ENCODE results near the gene BRCC3. TPM values are rescaled to one million over a fixed set of nuclear protein-coding genes. Genes with fewer than 3 reads are reported as not detected.

BRCC3 gene
- 16.3 TPM for polyA plus RNA-seq (2013, experiment 1 of 2; ENCODE audit: insufficient read length)
- polyA plus RNA-seq (2013, experiment 2 of 2; ENCODE audit: insufficient read length) = 10.2 TPM

GRCh38 chrX:155070975-155071693 is at the start of gene BRCC3, which contains the start of the genes CMC4 and MTCP1:
TSS of gene BRCC3 (plus strand) at chrX:155071508. CDS start at chrX:155071528, 20 bp downstream.
TSS of gene CMC4 (minus strand) at chrX:155071136. CDS start at chrX:155064023, 7,113 bp downstream.
TSS of gene MTCP1 (minus strand) at chrX:155071136. CDS start at chrX:155066010, 5,126 bp downstream.
- peak; percentile 78 for DNase-seq

GRCh38 chrX:155022585-155022984 is 48.7 kb upstream of the BRCC3 start, which contains the start of gene F8:
TSS of gene F8 (minus strand) at chrX:155022723. CDS start at chrX:155022552, 171 bp downstream.
- no peak for DNase-seq

- DNase-seq = no peak
These were observed 47.1 kb upstream of the BRCC3 start for GRCh38 chrX:155023907-155024833.

GRCh38 chrX:155026420-155026726 is 44.9 kb upstream of the BRCC3 start:
- no peak for DNase-seq

- DNase-seq = peak; percentile 91
These were observed 44.4 kb upstream of the BRCC3 start, which contains the start of gene FUNDC2 for GRCh38 chrX:155026727-155027508. TSS of gene FUNDC2 (plus strand) at chrX:155026844. CDS start at chrX:155026939, 95 bp downstream.

- DNase-seq = peak; percentile 45
These were observed 43.7 kb upstream of the BRCC3 start for GRCh38 chrX:155027509-155028066.

GRCh38 chrX:155028129-155028528 is 43.2 kb upstream of the BRCC3 start:
- no peak for DNase-seq

- DNase-seq = peak; percentile 2
These were observed 42.4 kb upstream of the BRCC3 start for GRCh38 chrX:155028877-155029291.

- DNase-seq = no peak
These were observed 39.7 kb upstream of the BRCC3 start for GRCh38 chrX:155031657-155032056.

- DNase-seq = no peak
These were observed 35.6 kb upstream of the BRCC3 start for GRCh38 chrX:155035688-155036087.

- no peak for DNase-seq
These were observed 25.0 kb upstream of the BRCC3 start for GRCh38 chrX:155046129-155046810.

GRCh38 chrX:155046811-155047528 is 24.3 kb upstream of the BRCC3 start:
- no peak for DNase-seq

GRCh38 chrX:155048977-155049619 is 22.2 kb upstream of the BRCC3 start:
- DNase-seq = peak; percentile 34

GRCh38 chrX:155052738-155053498 is 18.4 kb upstream of the BRCC3 start:
- no peak for DNase-seq

- no peak for DNase-seq
These were observed 17.7 kb upstream of the BRCC3 start for GRCh38 chrX:155053656-155054055.

GRCh38 chrX:155054255-155054654 is 17.1 kb upstream of the BRCC3 start:
- DNase-seq = no peak

- no peak for DNase-seq
These were observed 15.8 kb upstream of the BRCC3 start for GRCh38 chrX:155055494-155055893.

GRCh38 chrX:155056471-155056870 is 14.8 kb upstream of the BRCC3 start:
- no peak for DNase-seq

Data from fibroblast of skin of back (primary cell).